Articular chondrocyte of knee joint (primary cell): Measurements from ENCODE around the gene RBP2. TPM values are rescaled to one million over a fixed set of nuclear protein-coding genes. Genes with fewer than 3 reads are reported as not detected.

ENCODE experiments used
- total RNA-seq: library from RNA; depleted of rRNA; stranded (reverse); fragments of >200 nt; gene quantifications from 2 replicates; pipeline ENCODE4 v1.2.3, GENCODE V29; 2012

RBP2 gene
- total RNA-seq, result not detected in 2 replicates

DNA sequence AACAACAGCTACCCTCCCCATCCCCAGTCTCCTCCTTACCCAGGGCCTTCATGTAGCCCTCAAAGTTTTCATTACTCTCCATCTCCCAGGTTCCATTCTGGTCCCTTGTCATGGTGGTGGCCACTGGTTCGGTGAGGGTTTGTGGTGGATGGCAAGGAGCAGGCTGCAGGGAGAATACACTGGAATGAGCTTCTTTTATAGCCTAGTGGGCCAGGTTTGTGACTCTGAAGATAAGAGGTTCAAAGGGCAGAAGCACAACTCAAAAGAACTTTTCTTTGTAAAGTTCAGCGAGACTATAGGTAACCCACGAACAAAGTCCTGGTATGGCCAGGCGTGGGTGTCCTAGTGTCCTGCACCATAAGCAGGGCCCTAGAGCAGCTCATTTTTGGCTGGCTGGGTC, at the start of gene RBP2:
Gene RBP2, minus strand, starts transcription at position 169 of the 400 bp plus-strand sequence. Its CDS starts 57 bp downstream, at position 112.

Other genes starting within 250 kb of the RBP2 start
- 74.6 and 77.7 TPM in 2 replicates for gene MRPS22, start 132.5 kb downstream of the RBP2 start, total RNA-seq
- gene COPB2, start 86.9 kb downstream of the RBP2 start, total RNA-seq, result 218 and 222 TPM in 2 replicates
- 0.86 and 1.2 TPM in 2 replicates for gene RBP1, start 63.2 kb upstream of the RBP2 start, total RNA-seq
- gene NMNAT3, start 201.5 kb upstream of the RBP2 start, total RNA-seq, result 1.7 and 2.3 TPM in 2 replicates